Uterus (tissue), 2 donors: ENCODE results near the gene MAD1L1.

ENCODE experiments used
- POLR2A ChIP-seq, 2 donors: fragments of 450-650 bp; IDR thresholded peaks; one replicate each; pipeline ENCODE4 v1.6.1; 2016; ENCODE audit warnings: antibody characterized with exemption in 2 of 2, mild to moderate bottlenecking in 1 of 2, moderate library complexity in 1 of 2
- TF ChIP-seq, protein P1 (sequence below), 4 experiments: fragments of 200-600 bp in 2 of 4; fragments of 450-650 bp in 2 of 4; sonication (generic) in 2 of 4; IDR thresholded peaks; one replicate each; pipeline ENCODE4 v1.5.1; 2016 to 2019; ENCODE audit warnings: antibody characterized with exemption in 4 of 4, mild to moderate bottlenecking in 2 of 4, moderate library complexity in 1 of 4

DNA sequence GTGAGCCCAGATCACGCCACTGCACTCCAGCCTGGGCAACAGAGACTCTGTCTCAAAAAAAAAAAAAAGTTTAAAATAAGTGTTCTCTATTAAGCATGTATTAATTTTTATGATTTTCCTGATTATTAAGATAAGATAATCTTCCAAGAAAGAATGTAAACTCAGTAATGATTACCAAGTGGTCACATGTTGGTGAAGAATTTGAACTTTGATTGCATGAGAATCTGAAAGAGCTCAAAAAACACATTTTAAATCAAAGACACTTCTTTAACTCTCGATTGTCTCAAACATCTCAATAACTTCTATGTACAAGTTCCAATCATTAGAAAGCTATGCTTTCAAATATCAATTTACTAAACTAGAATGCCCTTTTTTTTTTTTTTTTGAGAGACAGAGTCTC is 47.7 kb upstream of the MAD1L1 start:
- TF ChIP-seq, protein P1, sequence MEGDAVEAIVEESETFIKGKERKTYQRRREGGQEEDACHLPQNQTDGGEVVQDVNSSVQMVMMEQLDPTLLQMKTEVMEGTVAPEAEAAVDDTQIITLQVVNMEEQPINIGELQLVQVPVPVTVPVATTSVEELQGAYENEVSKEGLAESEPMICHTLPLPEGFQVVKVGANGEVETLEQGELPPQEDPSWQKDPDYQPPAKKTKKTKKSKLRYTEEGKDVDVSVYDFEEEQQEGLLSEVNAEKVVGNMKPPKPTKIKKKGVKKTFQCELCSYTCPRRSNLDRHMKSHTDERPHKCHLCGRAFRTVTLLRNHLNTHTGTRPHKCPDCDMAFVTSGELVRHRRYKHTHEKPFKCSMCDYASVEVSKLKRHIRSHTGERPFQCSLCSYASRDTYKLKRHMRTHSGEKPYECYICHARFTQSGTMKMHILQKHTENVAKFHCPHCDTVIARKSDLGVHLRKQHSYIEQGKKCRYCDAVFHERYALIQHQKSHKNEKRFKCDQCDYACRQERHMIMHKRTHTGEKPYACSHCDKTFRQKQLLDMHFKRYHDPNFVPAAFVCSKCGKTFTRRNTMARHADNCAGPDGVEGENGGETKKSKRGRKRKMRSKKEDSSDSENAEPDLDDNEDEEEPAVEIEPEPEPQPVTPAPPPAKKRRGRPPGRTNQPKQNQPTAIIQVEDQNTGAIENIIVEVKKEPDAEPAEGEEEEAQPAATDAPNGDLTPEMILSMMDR (IDR thresholded peaks at IDR 0.05) = no peak
- TF ChIP-seq POLR2A (IDR thresholded peaks at IDR 0.05) = no peak
